ENCODE data around the gene RRN3.
"Not testable (repeated sequence)": the region's sequence is repeated elsewhere in the genome, so short reads cannot be mapped to it uniquely, and the experiment has no call there.

Gene RRN3

DNA sequence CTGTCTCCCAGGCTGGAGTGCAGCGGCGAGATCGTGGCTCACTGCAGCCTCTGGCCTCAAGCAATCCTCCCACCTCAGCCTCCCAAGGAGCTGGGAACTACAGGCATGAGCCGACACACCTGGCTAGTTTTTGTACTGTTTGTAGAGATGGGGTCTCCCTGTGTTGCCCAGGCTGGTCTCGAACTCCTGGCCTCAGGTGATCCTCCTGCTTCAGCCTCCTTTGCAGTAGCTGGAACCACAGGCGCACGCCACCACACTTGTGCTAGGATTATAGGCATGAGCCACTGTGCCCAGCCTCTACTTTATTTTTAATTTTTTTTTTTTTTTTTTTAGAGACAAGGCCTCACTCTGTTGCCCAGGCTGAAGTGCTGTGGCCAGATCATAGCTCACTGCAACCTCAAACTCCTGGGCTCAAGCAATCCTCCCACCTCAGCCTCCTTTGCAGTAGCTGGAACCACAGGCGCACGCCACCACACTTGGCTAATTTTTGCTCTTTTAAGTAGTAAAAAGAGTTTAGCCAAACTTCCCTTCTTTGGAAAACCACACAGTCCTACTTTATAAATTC, 42.6 kb downstream of the RRN3 start:
- no peak for DNase-seq

DNA sequence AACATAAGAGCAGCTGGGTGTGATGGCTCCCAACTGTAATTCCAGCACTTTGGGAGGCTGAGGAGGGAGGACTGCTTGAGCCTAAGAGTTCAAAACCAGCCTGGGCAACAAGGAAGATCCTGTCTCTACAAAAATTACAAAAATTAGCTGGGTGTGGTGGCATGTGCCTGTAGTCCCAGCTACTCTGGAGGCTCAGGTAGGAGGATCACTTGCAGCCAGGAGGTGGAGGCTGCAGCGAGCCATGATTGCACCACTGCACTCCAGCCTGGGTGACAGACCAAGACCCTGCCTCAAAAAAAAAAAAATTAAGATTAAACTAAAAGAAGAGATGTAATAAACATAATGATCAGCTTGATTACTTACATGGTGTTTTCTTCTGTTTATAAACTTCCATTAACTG, 43.6 kb downstream of the RRN3 start:
- DNase-seq = not testable (repeated sequence)

DNA sequence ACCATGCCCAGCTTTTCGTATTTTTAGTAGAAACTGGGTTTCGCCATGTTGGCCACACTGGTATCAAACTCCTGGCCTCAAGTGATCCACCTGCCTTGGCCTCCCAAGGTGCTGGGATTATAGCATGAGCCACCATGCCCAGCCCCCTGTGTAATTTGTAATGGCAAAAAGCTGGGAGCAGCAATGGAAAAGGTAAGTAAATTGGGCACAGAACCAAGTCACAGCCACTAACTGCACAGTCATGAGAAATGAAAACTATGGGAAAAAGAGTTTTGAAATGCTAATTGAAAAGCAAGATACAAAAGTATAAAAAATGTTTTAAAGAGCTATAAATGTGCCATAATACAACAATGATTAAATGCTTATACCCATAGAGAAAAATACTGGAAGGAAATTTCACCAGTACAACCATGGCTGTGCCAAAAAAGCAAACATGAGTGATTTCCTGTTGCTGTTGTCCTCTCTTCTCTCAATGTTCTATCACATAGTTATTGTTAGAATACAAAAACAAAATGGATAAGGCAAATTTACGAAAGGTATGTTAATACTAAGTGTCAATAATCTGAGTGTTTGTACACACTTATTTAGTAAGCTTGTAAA, 44.4 kb downstream of the RRN3 start:
- no peak for DNase-seq

DNA sequence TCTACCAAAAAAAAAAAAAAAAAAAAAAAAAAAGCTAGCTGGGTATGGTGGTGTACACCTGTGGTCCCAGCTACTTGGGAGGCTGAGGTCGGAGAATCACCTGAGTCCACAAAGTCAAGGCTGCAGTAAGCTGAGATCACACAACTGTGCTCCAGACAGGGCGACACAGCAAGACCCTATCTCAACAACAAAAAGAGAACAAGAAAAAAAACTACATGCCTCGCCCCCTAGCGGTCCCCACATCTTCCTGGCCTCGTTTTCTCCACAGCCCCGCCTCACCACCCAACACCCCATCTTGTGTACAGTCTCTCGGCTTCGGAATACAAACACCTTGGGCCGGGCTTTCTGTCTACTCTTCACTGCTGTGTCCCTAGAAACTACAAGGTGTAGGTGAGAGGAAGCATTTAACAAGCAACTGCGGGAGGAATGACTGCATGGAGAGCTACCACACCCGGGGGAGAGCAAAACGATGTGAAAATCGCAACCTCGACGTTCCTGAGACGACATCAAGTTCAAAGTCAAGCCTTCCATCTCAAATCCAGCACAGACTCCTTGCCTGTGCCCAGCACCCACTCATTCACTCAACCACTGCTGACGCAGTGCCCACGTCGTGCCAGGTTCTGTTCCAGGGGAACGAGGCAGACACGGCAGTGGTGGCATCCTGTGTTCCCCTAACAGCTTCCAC, 47.2 kb downstream of the RRN3 start:
- DNase-seq = no peak

DNA sequence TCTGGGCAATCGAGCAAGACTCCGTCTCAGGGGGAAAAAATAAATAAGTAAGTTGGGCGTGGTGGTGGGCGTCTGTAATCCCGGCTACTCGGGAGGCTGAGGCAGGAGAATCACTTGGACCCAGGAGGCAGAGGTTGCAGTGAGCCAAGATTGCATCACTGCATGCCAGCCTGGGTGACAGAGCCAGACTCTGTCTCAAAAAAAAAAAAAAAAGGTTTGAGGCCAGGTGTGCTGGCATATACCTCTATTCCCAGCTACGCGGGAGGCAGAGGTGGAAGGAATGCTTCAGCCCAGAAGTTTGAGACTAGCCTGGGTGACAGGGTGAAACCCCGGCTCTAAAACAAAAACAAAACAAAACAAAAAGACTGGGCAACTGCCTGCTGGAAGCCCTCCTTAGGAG, 48.8 kb downstream of the RRN3 start:
- DNase-seq = not testable (repeated sequence)

DNA sequence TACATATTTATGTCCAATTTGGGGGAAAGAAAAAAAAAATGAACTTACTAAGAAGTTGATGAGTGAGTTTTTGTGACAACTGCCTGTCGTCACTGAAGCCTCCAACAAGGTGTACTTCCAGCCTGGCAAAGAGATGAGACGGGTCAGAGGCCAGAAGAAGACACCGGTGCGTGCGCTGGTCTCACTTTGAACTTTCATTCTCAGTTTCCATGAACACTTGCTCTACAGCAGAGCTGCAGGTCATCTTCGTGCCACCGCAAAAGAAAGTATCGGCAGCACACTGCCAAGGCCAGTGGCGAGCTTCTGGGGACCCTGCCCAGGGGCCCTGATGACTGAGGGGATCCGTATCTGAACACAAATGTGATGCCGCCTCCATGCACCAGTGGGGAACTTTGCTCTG, 49.8 kb downstream of the RRN3 start:
- no peak for DNase-seq

DNA sequence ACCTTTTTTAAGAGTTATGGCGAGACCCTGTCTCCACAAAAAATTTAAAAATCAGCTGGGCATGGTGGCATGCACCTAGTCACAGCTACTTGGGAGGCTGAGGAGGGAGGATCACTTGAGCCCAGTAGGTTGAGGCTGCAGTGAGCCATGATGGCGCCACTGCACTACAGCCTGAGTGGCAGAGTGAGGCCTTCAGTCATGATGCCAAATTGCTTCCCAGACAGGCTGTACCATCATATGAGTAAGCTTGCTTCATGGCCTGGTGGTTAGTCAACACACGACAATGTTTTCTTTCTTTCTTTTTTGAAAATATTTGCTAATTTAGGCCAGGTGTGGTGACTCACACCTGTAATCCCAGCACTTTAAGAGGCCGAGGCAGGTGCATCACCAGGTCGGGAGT, 50.7 kb downstream of the RRN3 start:
- DNase-seq = no peak

DNA sequence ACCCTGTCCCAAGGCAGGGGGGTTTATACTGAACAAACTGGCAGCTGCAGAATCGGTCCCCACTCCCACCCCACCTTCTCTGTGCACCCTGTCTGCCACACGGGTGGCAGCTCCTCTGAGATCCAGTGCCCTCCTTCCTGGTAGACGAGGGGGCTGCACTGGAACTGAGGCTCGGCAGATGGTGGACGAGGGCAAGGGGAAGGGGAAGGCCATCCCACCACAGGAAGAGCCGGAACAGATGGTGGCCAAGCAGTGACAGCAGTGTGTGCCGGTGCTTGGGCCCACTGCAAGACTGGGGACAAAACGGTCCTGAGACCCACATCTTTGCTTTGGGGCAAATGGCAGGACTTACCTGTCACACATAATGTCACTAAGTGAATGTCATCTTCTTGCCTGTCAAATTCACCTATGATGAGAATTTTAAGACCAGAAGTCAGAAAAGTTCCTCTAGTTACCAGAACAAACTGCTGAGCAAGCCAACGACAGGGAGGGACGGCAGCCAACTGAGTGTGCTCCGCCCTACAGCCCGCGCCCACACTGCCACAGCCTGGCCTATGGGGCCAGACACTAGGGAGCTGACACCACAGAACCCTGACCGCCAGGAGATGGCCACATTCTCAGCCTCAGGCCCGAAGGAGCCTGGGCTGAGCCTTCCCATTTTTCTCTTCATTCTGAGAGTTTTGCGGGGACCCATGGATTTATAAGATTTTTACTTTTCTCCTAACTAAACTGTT, 52.6 kb downstream of the RRN3 start:
- DNase-seq = no peak

DNA sequence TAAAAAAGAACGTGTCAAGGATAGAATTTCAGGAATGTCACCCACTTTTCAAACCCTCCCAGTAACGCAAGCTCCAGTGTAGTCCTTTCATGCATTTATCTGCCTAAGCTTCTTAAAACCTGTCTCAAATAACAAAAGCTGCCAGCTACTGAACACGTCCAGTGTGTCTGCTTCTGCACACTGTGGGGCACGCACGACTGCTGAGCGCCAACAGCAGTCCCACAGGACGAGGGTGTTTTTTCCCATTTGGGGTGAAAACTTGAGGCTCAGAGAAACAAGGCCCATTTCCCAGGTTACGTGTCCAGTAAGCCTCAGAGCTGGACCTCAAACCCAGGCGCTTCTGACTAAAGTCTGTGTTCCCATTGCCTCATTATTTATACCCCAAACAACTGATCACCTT, 55.4 kb downstream of the RRN3 start:
- DNase-seq = no peak

DNA sequence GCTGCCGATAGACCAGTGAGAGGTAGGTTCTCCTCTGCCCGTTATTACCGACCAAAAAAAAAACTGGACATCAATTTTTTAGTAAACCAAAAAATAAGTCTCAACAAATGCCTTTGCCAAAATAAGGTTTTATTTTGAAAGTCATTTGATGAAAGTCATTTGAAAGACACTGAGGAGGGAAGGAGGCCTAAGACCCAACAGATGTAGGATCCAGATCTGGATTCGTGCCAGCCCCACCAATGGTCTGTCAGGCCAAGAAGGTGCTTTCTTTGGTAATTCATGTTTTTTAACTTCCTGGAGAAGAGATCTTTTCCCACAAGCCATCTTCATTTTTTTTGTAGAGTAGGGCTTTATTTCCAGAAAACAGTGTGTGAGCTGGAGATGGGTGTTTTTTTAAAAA, 56.3 kb downstream of the RRN3 start:
- no peak for DNase-seq

DNA sequence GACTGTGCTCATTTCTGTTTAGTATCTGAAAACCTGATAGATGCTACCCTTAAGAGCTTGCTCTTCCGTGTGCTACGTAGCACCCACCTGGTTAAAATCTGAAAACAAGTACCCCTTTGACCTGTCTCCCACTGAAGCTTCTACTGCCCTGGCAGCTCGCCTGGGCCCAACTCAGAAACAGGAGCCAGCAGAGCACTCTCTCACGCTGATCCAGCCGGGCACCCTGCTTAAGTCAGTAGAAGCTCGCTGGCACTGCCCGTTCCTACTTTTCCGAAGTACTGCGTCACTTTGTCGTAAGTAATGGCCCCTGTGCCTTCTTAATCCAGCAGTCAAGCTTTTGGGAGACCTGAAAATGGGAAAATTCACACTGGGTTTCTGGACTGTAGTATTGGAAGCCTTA, 57.1 kb downstream of the RRN3 start:
- no peak for DNase-seq

DNA sequence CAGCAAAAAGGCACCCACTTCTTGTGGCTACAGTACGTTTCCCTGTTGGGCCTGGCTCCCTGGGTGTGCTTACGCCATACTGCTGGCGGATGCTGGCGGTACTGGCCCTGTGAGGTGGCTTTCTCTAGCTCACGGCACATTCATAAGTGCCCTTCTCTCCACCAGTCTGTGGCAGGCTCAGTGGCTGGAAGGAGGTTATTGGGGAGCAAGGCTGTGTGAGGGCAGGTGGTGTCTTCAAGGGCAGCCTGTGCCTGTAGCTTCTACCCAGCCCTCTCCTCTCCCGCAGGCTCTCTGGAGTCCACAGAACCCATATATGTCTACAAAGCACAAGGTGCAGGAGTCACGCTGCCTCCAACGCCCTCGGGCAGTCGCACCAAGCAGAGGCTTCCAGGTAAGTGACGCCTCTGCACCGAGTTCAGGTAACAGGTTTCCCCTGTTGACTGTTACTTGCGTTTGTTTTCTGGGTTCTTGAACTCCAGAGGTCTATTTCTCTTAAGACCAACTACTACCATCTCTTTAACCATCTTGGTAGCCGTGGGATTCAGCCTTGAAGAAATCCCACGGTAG, 58.8 kb downstream of the RRN3 start:
- DNase-seq = no peak

DNA sequence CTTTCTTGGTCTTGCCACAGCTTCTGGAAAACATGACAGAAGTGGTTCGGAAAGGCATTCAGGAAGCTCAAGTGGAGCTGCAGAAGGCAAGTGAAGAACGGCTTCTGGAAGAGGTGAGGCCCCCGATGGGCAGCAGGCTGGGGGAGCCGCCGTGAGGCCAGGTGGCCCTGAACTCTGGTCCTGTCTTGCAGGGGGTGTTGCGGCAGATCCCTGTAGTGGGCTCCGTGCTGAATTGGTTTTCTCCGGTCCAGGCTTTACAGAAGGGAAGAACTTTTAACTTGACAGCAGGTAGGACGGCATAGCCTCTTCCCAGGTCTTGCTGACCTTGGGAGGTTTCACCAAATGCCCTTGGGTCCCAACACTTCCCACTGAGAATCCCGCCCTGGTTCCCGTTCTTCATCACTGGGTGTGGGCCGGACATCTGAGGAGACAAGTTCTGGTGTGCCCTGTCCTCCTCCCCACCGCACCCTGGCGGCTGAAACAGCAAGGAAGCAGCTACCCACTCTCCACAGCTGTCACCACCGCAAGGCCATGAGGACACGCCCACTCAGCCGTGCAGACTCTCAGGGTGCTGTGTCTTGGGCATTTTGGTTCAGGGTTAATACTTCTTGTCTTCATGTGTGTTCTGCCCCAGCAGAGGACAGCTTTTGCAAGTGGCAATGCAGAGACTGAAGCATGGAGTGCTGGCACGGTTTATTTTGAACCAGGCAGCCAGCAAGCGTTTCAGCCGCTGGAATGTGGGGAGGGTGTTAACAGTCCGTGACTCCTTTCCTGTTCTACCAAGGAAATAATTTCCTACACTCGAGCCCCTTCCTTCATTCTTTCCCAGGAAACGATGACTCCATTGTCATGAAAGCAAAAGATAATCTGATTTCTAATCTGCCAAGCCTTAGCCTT, 59.6 kb downstream of the RRN3 start:
- DNase-seq = no peak

DNA sequence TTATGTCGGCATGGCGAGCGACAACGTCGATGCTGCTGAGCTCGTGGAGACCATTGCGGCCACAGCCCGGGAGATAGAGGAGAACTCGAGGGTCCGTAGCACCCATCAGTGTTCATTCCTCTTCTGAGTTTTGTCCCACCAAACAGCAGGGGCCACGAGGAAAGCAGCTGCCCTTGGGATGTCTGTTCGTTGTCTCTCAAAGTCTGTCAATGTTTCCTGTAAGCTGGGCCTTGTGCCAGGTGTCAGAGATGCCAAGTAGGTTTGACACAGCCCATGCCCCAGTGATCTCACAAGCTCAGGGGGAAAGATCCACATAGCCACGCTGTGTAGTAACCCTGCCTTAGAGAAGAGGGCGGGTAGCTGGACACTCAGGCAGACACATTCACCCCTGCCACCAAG, 60.8 kb downstream of the RRN3 start:
- DNase-seq = no peak

DNA sequence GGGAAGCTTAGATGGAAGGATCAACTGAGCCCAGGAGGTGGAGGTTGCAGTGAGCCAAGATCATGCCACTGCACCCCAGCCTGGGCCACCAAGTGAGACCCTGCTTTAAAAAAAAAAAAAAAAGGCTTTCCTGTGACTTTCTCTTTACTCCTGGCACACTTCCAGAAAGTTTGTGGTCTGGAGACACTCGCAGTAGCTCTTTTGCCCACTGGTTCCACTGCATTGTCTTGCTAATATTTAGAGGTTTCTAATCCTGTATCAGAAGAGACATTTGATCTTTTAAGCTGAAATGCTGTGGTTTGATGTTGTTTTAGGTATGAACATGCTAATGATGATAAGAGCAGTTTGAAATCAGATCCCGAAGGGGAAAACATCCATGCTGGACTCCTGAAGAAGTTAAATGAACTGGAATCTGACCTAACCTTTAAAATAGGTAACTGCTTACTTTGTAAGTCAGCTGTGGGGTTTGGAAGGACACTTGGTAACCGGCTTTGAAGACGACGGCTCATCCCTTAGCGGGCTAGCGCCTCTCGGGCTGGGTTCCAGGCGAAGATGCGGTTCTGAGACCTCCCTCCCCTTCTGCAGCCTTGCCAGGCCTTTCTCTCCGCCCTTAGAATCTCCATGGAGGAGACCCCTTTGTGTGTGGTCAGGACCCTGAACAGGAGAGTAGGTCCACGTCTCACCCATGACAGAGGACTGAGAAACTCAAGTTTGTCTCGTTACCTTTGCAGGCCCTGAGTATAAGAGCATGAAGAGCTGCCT, 61.3 kb downstream of the RRN3 start:
- DNase-seq = no peak

DNA sequence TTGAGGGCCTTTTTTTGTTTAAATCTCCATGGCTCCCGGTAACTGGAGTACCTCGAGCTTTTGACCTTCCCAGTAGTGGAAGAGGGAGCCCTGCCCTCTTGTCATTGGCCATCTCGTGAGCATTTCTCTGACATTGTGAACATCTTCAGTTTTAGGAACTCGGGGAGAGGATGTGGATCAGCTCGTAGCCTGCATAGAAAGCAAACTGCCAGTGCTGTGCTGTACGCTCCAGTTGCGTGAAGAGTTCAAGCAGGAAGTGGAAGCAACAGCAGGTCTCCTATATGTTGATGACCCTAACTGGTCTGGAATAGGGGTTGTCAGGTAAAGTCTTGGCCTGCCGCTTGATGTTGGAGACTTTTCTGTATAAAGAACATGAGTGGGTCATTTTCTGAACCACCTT, 62.5 kb downstream of the RRN3 start:
- DNase-seq = no peak

DNA sequence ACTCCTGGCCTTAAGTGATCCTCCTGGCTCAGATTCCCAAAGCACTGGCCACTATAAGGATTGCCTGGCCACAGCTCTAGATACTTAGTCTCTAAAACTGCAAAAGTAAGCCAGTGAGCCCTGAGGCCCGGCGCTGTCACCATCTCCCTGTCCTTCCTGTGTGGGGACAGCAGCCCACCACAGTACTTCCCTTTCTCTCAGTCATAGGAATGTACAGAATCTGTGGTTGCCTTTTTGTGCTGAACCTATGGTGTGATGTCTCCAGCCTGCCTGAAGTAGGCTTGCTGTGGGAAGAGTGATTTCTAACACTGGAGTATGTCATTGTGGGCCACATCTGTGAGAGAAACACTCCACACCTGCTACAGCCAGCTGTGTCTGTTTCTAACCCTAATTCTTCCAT, 62.9 kb downstream of the RRN3 start:
- DNase-seq = no peak

DNA sequence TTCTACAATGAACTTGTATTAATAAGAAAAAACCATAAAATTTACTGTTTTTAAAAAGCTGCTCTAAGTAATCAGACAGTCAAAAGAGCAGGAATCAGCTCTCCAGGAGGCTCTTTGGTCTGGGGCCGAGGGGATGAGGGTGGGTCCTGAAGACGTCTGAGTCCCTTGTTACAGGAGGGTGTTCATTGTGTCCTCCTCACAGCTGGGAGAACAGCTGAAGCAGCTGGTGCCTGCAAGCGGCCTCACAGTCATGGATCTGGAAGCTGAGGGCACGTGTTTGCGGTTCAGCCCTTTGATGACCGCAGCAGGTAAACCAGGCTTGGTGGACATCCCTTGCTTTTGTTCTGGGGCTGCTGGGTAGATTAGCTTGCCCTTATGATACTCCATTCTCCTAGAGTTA, 64.3 kb downstream of the RRN3 start:
- not testable (repeated sequence) for DNase-seq

DNA sequence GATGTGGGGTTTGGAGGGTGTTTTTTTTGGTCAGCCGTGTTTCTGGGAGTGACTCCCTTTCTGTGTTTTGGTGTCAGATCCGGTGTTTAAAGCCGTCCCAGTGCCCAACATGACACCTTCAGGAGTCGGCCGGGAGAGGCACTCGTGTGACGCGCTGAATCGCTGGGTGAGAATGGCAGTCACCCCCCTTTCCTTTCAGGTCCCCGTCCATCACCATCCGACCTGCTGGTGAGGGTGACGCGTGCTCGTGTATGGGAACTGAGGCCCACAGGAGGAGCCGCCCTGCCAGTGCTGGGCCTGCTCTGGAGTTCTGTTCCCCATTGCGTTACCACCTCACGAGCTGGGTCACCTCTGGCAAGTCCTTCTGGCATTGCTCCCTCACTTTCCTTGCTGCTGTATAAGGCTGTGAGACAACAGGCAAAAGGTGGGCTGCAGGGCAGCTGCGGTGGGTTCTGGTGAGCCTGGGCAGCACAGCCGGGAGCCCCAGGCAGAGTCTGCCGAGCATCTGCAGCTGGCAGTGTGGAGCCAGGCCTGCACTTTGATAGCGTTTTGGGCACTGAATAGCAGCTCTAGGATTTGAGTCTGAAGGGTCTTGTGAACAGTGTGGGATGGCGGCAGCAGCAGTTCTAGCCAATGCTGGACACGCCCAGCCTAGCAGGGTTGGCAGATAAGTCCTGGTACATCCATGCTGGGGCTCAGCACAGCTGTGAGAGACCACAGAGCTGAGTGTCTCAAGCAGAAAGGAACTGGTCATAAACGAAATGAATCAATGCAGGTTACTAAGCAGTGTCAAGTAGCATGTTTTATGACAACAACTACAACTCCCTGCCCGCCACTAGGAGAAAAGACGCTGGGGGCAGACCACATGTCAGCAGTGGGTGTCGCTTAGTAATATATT, 65.0 kb downstream of the RRN3 start:
- DNase-seq = not testable (repeated sequence)

DNA sequence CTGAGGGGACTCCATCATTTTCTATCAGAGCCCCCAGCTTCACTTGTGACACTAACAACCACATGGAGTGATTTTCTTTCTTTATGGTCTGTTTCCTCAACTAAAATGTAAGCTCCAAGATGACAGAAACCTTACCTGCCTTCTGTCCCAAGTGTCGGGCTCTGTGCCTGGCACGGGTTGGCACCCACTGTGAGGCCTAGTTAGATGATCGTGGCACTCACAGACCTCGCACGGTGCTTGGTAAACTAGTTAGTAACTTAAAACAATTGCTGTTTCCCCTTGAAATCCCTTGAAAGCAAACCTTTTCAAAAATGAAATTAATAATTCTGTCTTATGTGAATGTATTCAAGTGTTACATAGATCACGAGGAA, 65.7 kb downstream of the RRN3 start:
- DNase-seq = not testable (repeated sequence)
